Eye (tissue), 1 donor: Measurements from ENCODE around the gene NYNRIN.
"Not testable (repeated sequence)": the region's sequence is repeated elsewhere in the genome, so short reads cannot be mapped to it uniquely, and the experiment has no call there.

ENCODE experiments used
- DNase-seq: peaks from one replicate; pipeline ENCODE4 v3.0.0-alpha.2; 2015

Gene NYNRIN

GRCh38 chr14:24434676-24435075 is 35.9 kb downstream of the NYNRIN start:
- no peak for DNase-seq

- no peak for DNase-seq
Observed at GRCh38 chr14:24435192-24435810, 36.5 kb downstream of the NYNRIN start.

- DNase-seq = no peak
Observed at GRCh38 chr14:24435998-24436354, 37.2 kb downstream of the NYNRIN start.

- peak; percentile 88 for DNase-seq
Observed at GRCh38 chr14:24436355-24437019, 37.7 kb downstream of the NYNRIN start.

- DNase-seq = no peak
Observed at GRCh38 chr14:24437020-24437735, 38.4 kb downstream of the NYNRIN start.

GRCh38 chr14:24437736-24438067 is 38.9 kb downstream of the NYNRIN start:
- no peak for DNase-seq

- no peak for DNase-seq
Observed at GRCh38 chr14:24438223-24439097, 39.7 kb downstream of the NYNRIN start.

- DNase-seq = no peak
Observed at GRCh38 chr14:24439257-24439656, 40.5 kb downstream of the NYNRIN start.

GRCh38 chr14:24439830-24440605 is 41.2 kb downstream of the NYNRIN start:
- no peak for DNase-seq

GRCh38 chr14:24440606-24441399 is 42.0 kb downstream of the NYNRIN start:
- no peak for DNase-seq

- DNase-seq = no peak
Observed at GRCh38 chr14:24441485-24441884, 42.7 kb downstream of the NYNRIN start.

- DNase-seq = no peak
Observed at GRCh38 chr14:24441904-24442239, 43.1 kb downstream of the NYNRIN start.

- peak; percentile 99 for DNase-seq
Observed at GRCh38 chr14:24442240-24443052, 43.6 kb downstream of the NYNRIN start, which contains the start of gene SDR39U1. SDR39U1 (minus strand) TSS chr14:24442776; CDS start chr14:24442769, 7 bp downstream.

GRCh38 chr14:24443053-24443665 is 44.4 kb downstream of the NYNRIN start:
- no peak for DNase-seq

- DNase-seq = not testable (repeated sequence)
Observed at GRCh38 chr14:24450828-24451227, 52.0 kb downstream of the NYNRIN start.

- DNase-seq = no peak
Observed at GRCh38 chr14:24456980-24457379, 58.2 kb downstream of the NYNRIN start.

GRCh38 chr14:24458736-24459135 is 59.9 kb downstream of the NYNRIN start:
- DNase-seq = no peak

- DNase-seq = no peak
Observed at GRCh38 chr14:24459331-24459730, 60.5 kb downstream of the NYNRIN start.

GRCh38 chr14:24461336-24461735 is 62.5 kb downstream of the NYNRIN start:
- no peak for DNase-seq
